ENCODE data around the gene WDR75. TPM values are rescaled to one million over a fixed set of nuclear protein-coding genes. Genes with fewer than 3 reads are reported as not detected.
"Not testable (repeated sequence)": the region's sequence is repeated elsewhere in the genome, so short reads cannot be mapped to it uniquely, and the experiment has no call there.

Gene WDR75
- total RNA-seq, 3 donors from 2014 or later (not counting 1 experiment from before 2014, with no cell fraction given) = 31.4 to 38.5 (median 32.3) TPM

DNA sequence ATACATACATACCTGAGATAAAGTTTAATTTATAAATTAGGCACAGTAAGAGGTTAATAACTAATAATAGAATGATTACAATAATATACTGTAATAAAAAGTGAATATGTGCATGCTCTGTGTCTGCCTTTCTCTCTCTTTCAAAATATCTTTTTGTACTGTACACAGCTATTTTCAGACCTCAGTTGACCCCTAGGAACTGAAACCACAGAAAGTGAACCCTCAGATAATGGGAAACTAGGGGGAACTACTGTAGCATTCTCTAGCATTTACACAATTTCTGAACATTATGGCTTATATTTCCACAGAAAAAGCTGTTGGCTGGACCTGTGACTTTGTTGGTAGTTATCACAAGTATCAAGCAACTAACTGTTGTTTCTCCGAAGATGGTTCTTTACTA is 25.9 kb downstream of the WDR75 start:
- no peaks in the 10 kb centered on the region for H3K27me3 ChIP-seq (ENCODE audit: control insufficient read depth, insufficient read depth, low read length)
- 100% methylated on average over 1 of the region's 1 CpG for WGBS (ENCODE audit: insufficient coverage)
- no peaks in the 10 kb centered on the region for H3K9me3 ChIP-seq (ENCODE audit: control insufficient read depth, insufficient read depth, low read length)
- Mint-ChIP-seq H3K27ac (no peak overlapping the region), H3K9me3 (no peaks in the 10 kb centered on the region), H3K36me3 (peaks cover 65% of the 10 kb centered on the region), H3K4me1 (no peaks in the 10 kb centered on the region), H3K4me3 (no peak overlapping the region), H3K27me3 (ENCODE audit: low read depth in 2 of 2) (no peaks in the 10 kb centered on the region)
- intact Hi-C loops (cut with micrococcal nuclease) = no loop called here
- DNase-seq (no peak), ATAC-seq (no peak)
- peaks cover 92% of the 10 kb centered on the region for H3K36me3 ChIP-seq (ENCODE audit: control insufficient read depth, insufficient read depth, low read length)
- H3K4me3 ChIP-seq (ENCODE audit: low read length) = no peak overlapping the region
- no peak overlapping the region for H3K27ac ChIP-seq (ENCODE audit: low read length)
- TF ChIP-seq, protein P1, sequence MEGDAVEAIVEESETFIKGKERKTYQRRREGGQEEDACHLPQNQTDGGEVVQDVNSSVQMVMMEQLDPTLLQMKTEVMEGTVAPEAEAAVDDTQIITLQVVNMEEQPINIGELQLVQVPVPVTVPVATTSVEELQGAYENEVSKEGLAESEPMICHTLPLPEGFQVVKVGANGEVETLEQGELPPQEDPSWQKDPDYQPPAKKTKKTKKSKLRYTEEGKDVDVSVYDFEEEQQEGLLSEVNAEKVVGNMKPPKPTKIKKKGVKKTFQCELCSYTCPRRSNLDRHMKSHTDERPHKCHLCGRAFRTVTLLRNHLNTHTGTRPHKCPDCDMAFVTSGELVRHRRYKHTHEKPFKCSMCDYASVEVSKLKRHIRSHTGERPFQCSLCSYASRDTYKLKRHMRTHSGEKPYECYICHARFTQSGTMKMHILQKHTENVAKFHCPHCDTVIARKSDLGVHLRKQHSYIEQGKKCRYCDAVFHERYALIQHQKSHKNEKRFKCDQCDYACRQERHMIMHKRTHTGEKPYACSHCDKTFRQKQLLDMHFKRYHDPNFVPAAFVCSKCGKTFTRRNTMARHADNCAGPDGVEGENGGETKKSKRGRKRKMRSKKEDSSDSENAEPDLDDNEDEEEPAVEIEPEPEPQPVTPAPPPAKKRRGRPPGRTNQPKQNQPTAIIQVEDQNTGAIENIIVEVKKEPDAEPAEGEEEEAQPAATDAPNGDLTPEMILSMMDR (IDR thresholded peaks at IDR 0.05) = no peak
- no peaks in the 10 kb centered on the region for H3K4me1 ChIP-seq (ENCODE audit: control insufficient read depth, insufficient read depth, low read length)

DNA sequence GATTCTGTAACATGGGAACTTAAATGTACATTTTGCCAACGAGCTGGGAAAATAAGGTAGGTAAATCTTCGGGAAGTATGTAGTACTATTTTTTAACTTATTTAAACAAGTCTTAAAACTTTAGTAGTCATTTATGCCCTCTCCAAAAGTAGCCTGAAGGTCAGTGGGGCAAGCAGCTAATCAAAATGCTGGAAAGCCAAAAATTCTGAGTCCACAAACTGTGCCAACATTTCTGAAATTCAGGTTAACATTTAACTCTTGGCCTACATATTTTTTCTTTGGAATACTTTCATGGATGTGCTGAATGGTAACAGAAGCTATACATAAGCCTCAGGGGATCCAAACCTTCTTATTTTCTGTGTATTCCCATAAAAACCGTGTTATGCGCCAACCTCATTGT is 26.3 kb downstream of the WDR75 start:
- no peak for DNase-seq
- peaks cover 90% of the 10 kb centered on the region for H3K36me3 ChIP-seq (ENCODE audit: control insufficient read depth, insufficient read depth, low read length)
- ATAC-seq = no peak
- H3K9me3 Mint-ChIP-seq = no peaks in the 10 kb centered on the region
- H3K27ac ChIP-seq (ENCODE audit: low read length) = no peak overlapping the region
- H3K4me1 Mint-ChIP-seq = no peaks in the 10 kb centered on the region
- no peaks in the 10 kb centered on the region for H3K4me1 ChIP-seq (ENCODE audit: control insufficient read depth, insufficient read depth, low read length)
- peaks cover 65% of the 10 kb centered on the region for H3K36me3 Mint-ChIP-seq
- intact Hi-C loops (cut with micrococcal nuclease) = no loop called here
- no peaks in the 10 kb centered on the region for H3K9me3 ChIP-seq (ENCODE audit: control insufficient read depth, insufficient read depth, low read length)
- WGBS (ENCODE audit: insufficient coverage) = 99% methylated on average over 2 of the region's 4 CpGs
- no peak overlapping the region for H3K4me3 ChIP-seq (ENCODE audit: low read length)
- TF ChIP-seq, protein P1 (IDR thresholded peaks at IDR 0.05) = no peak
- no peak overlapping the region for H3K27ac Mint-ChIP-seq
- H3K4me3 Mint-ChIP-seq = no peak overlapping the region
- no peaks in the 10 kb centered on the region for H3K27me3 ChIP-seq (ENCODE audit: control insufficient read depth, insufficient read depth, low read length)
- no peaks in the 10 kb centered on the region for H3K27me3 Mint-ChIP-seq (ENCODE audit: low read depth in 2 of 2)

DNA sequence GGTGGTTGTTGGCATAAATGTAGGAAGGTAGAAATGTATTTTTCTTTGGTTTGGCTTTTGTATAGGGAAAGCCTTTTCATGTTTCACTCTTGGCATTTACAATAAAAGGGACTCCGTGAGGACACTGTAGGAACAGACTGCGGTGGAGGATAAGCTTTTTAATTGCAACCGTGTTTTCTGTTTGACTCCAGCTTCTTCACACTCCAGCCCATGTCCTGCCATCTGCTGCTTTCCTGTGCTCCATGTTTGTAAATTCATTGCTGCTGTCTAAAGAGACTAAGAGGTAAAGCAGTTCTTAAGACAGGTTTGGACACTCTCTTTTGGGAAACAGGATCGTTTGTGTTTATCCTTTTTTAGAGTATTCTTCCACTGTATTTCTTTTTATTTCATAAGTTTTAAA is 33.3 kb downstream of the WDR75 start:
- Histone ChIP-seq H3K4me3 (ENCODE audit: low read length) (no peak overlapping the region), H3K4me1 (ENCODE audit: control insufficient read depth, insufficient read depth, low read length) (no peaks in the 10 kb centered on the region), H3K36me3 (ENCODE audit: control insufficient read depth, insufficient read depth, low read length) (peaks cover 54% of the 10 kb centered on the region), H3K27ac (ENCODE audit: low read length) (no peak overlapping the region), H3K27me3 (ENCODE audit: control insufficient read depth, insufficient read depth, low read length) (no peaks in the 10 kb centered on the region), H3K9me3 (ENCODE audit: control insufficient read depth, insufficient read depth, low read length) (no peaks in the 10 kb centered on the region)
- Mint-ChIP-seq H3K4me3 (no peak overlapping the region), H3K4me1 (no peaks in the 10 kb centered on the region), H3K27ac (peak overlapping the region in 1 of 2 donors; percentile 29), H3K9me3 (no peaks in the 10 kb centered on the region), H3K27me3 (ENCODE audit: low read depth in 2 of 2) (no peaks in the 10 kb centered on the region), H3K36me3 (peaks cover 15% of the 10 kb centered on the region)
- WGBS (ENCODE audit: insufficient coverage) = 100% methylated on average over 3 of the region's 4 CpGs
- TF ChIP-seq, protein P1 (IDR thresholded peaks at IDR 0.05) = no peak
- no peak for ATAC-seq
- intact Hi-C loops (cut with micrococcal nuclease) = no loop called here
- no peak for DNase-seq

DNA sequence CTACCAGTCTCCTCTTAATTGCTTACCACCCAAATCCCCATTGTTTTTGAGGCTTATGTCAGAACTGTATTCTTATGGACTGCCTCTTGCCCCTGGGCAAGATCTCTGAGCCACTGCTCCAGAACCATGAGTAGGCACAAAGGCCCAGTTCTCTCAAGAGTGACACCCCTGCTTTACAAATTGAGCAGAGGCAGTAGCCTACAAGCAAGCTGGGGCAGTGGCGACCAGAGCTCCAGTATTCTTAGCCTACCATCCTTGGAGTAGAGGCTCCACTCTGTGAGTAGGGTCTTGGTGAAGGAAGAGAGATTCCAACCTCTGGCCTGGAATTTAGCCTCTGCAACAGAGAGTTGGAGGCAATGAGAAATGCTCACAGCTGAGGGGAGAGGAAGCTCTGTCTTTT is 36.5 kb downstream of the WDR75 start:
- Mint-ChIP-seq H3K27me3 (ENCODE audit: low read depth in 2 of 2) (no peaks in the 10 kb centered on the region), H3K36me3 (no peaks in the 10 kb centered on the region), H3K4me3 (no peak overlapping the region), H3K27ac (peak overlapping the region in 1 of 2 donors; percentile 13), H3K9me3 (no peaks in the 10 kb centered on the region), H3K4me1 (no peaks in the 10 kb centered on the region)
- Histone ChIP-seq H3K27me3 (ENCODE audit: control insufficient read depth, insufficient read depth, low read length) (no peaks in the 10 kb centered on the region), H3K9me3 (ENCODE audit: control insufficient read depth, insufficient read depth, low read length) (no peaks in the 10 kb centered on the region), H3K4me3 (ENCODE audit: low read length) (no peak overlapping the region), H3K4me1 (ENCODE audit: control insufficient read depth, insufficient read depth, low read length) (no peaks in the 10 kb centered on the region), H3K36me3 (ENCODE audit: control insufficient read depth, insufficient read depth, low read length) (peaks cover 31% of the 10 kb centered on the region), H3K27ac (ENCODE audit: low read length) (no peak overlapping the region)
- TF ChIP-seq, protein P1 (IDR thresholded peaks at IDR 0.05) = no peak
- ATAC-seq (no peak), DNase-seq (no peak)
- WGBS (ENCODE audit: insufficient coverage) = 100% methylated on average over 1 of the region's 1 CpG
- intact Hi-C loops (cut with micrococcal nuclease) = no loop called here

DNA sequence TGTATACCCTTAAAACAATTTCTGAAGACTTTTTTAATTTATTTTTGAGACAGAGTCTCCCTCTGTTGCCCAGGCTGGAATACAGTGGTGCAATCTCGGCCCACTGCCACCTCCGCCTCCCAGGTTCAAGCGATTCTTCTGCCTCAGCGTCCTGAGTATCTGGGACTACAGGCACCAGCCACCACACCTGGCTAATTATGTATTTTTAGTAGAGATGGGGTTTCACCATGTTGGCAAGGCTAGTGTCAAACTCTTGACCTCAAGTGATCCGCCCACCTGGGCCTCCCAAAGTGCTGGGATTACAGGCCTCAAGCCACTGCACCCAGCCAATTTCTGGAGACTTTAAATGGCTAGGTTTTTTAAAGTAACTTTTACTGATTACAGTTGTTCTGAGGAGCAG is 37.0 kb downstream of the WDR75 start:
- 99% methylated on average over 5 of the region's 5 CpGs for WGBS (ENCODE audit: insufficient coverage)
- peaks cover 28% of the 10 kb centered on the region for H3K36me3 ChIP-seq (ENCODE audit: control insufficient read depth, insufficient read depth, low read length)
- H3K9me3 Mint-ChIP-seq; H3K27me3 Mint-ChIP-seq (ENCODE audit: low read depth in 2 of 2); DNase-seq; H3K9me3 ChIP-seq (ENCODE audit: control insufficient read depth, insufficient read depth, low read length); H3K4me3 ChIP-seq (ENCODE audit: low read length); H3K4me1 Mint-ChIP-seq; H3K27ac ChIP-seq (ENCODE audit: low read length); H3K27me3 ChIP-seq (ENCODE audit: control insufficient read depth, insufficient read depth, low read length); intact Hi-C loops (cut with micrococcal nuclease); H3K4me3 Mint-ChIP-seq; ATAC-seq; H3K4me1 ChIP-seq (ENCODE audit: control insufficient read depth, insufficient read depth, low read length); H3K36me3 Mint-ChIP-seq: not testable (repeated sequence)
- H3K27ac Mint-ChIP-seq = peak overlapping the region in 1 of 2 donors; percentile 40
